H9 (cell line): ENCODE data around the gene XXYLT1. TPM values are rescaled to one million over a fixed set of nuclear protein-coding genes. Genes with fewer than 3 reads are reported as not detected.

ENCODE experiments used
- DNase-seq: peaks from one replicate; pipeline ENCODE4 v3.0.0-alpha.2; 2017
- H2AFZ ChIP-seq: one replicate; pipeline ENCODE4 v1.6.1; 2013; ENCODE audit warnings: mild to moderate bottlenecking, low read length, control low read depth, moderate library complexity
- H2AK5ac ChIP-seq: 2 replicates; pipeline ENCODE4 v1.6.1; 2013; ENCODE audit warnings: low read length, control low read depth, mixed read lengths; ENCODE audit not compliant: insufficient read length
- H2BK120ac ChIP-seq: one replicate; pipeline ENCODE4 v1.6.1; 2013; ENCODE audit warnings: low read depth, mild to moderate bottlenecking, low read length, control low read depth, inconsistent platforms; ENCODE audit not compliant: poor library complexity, severe bottlenecking
- H2BK12ac ChIP-seq: 2 replicates; pipeline ENCODE4 v1.6.1; 2013; ENCODE audit warnings: low read length, control low read depth, mixed read lengths, low read depth; ENCODE audit not compliant: insufficient read length
- H2BK15ac ChIP-seq: 2 replicates; pipeline ENCODE4 v1.6.1; 2013; ENCODE audit warnings: low read depth, low read length, control low read depth
- H2BK20ac ChIP-seq: one replicate; pipeline ENCODE4 v1.6.1; 2013; ENCODE audit warnings: low read depth, mild to moderate bottlenecking, low read length, control low read depth, inconsistent platforms; ENCODE audit not compliant: poor library complexity, severe bottlenecking
- H2BK5ac ChIP-seq: 2 replicates; pipeline ENCODE4 v1.6.1; 2013; ENCODE audit warnings: low read length, control low read depth, mixed read lengths; ENCODE audit not compliant: insufficient read length
- H3K14ac ChIP-seq: 2 replicates; pipeline ENCODE4 v1.6.1; 2013; ENCODE audit warnings: low read length, control low read depth; ENCODE audit not compliant: insufficient read depth
- H3K18ac ChIP-seq: 2 replicates; pipeline ENCODE4 v1.6.1; 2013; ENCODE audit warnings: low read depth, mild to moderate bottlenecking, mixed read lengths, low read length, control low read depth; ENCODE audit not compliant: insufficient read length
- H3K23ac ChIP-seq: 2 replicates; pipeline ENCODE4 v1.6.1; 2013; ENCODE audit warnings: low read length, control low read depth, mixed read lengths, low read depth; ENCODE audit not compliant: insufficient read length
- H3K23me2 ChIP-seq: 2 replicates; pipeline ENCODE4 v1.6.1; 2013; ENCODE audit warnings: low read depth, mild to moderate bottlenecking, mixed read lengths, low read length, control low read depth; ENCODE audit not compliant: insufficient read length, poor library complexity, severe bottlenecking
- H3K27ac ChIP-seq: 2 replicates; pipeline ENCODE4 v1.5.1; 2013; ENCODE audit warnings: low read length, control low read depth, mixed read lengths, low read depth; ENCODE audit not compliant: insufficient read length
- H3K27me3 ChIP-seq: 2 replicates; pipeline ENCODE4 v1.6.1; 2013; ENCODE audit warnings: low read length, control low read depth, inconsistent platforms; ENCODE audit not compliant: insufficient read depth
- H3K4ac ChIP-seq: 2 replicates; pipeline ENCODE4 v1.6.1; 2013; ENCODE audit warnings: low read depth, mild to moderate bottlenecking, control low read depth, inconsistent platforms, low read length, moderate library complexity
- H3K4me1 ChIP-seq: 2 replicates; pipeline ENCODE4 v1.6.1; 2013; ENCODE audit warnings: low read length, control low read depth, inconsistent platforms; ENCODE audit not compliant: insufficient read depth
- H3K4me2 ChIP-seq: 2 replicates; pipeline ENCODE4 v1.6.1; 2013; ENCODE audit warnings: low read length, control low read depth, mixed read lengths; ENCODE audit not compliant: insufficient read length, insufficient read depth
- H3K56ac ChIP-seq: 2 replicates; pipeline ENCODE4 v1.6.1; 2013; ENCODE audit warnings: low read depth, mild to moderate bottlenecking, mixed read lengths, low read length, control low read depth; ENCODE audit not compliant: insufficient read length
- H3K79me1 ChIP-seq: 2 replicates; pipeline ENCODE4 v1.6.1; 2013; ENCODE audit warnings: low read depth, mild to moderate bottlenecking, moderate library complexity, low read length, control low read depth, inconsistent platforms; ENCODE audit not compliant: insufficient read depth, poor library complexity, severe bottlenecking
- H3K79me2 ChIP-seq: 2 replicates; pipeline ENCODE4 v1.6.1; 2013; ENCODE audit warnings: low read length, control low read depth, inconsistent platforms; ENCODE audit not compliant: insufficient read depth
- H3K9ac ChIP-seq: 2 replicates; pipeline ENCODE4 v1.6.1; 2013; ENCODE audit warnings: low read length, control low read depth, mixed read lengths; ENCODE audit not compliant: insufficient read length; ENCODE audit errors: extremely low read depth
- H3K9me3 ChIP-seq: one replicate; pipeline ENCODE4 v1.6.1; 2013; ENCODE audit warnings: low read depth, low read length, inconsistent platforms; ENCODE audit not compliant: control insufficient read depth
- H3T11ph ChIP-seq: one replicate; pipeline ENCODE4 v1.6.1; 2013; ENCODE audit warnings: mild to moderate bottlenecking, low read length, control low read depth, inconsistent platforms
- H4K20me1 ChIP-seq: one replicate; pipeline ENCODE4 v1.6.1; 2013; ENCODE audit not compliant: control insufficient read depth, insufficient read length, insufficient read depth
- H4K5ac ChIP-seq: 2 replicates; pipeline ENCODE4 v1.6.1; 2013; ENCODE audit warnings: low read depth, mild to moderate bottlenecking, mixed read lengths, low read length, control low read depth; ENCODE audit not compliant: insufficient read length
- H4K8ac ChIP-seq: replicated peaks from 2 replicates; pipeline ENCODE4 v1.6.1; 2013; ENCODE audit warnings: low read length, control low read depth, mixed read lengths, low read depth; ENCODE audit not compliant: insufficient read length
- H4K91ac ChIP-seq: 2 replicates; pipeline ENCODE4 v1.6.1; 2013; ENCODE audit warnings: low read depth, mild to moderate bottlenecking, moderate library complexity, mixed read lengths, low read length, control low read depth; ENCODE audit not compliant: insufficient read length
- H3K27ac Mint-ChIP-seq, 3 experiments: 2 replicates in 2 of 3; 3 replicates in 1 of 3; pipeline ENCODE4 v1.8.0; 2020 to 2021; ENCODE audit warnings: mixed read lengths in 3 of 3, mild to moderate bottlenecking in 1 of 3, moderate library complexity in 1 of 3
- H3K27me3 Mint-ChIP-seq: 2 replicates; pipeline ENCODE4 v1.8.0; 2021; ENCODE audit warnings: low read depth, mild to moderate bottlenecking, moderate library complexity, mixed read lengths
- H3K36me3 Mint-ChIP-seq, 3 experiments: 2 replicates in 2 of 3; 3 replicates in 1 of 3; pipeline ENCODE4 v1.8.0; 2020 to 2021; ENCODE audit warnings: low read depth in 3 of 3, mixed read lengths in 3 of 3; ENCODE audit not compliant: insufficient read depth in 1 of 3
- H3K4me1 Mint-ChIP-seq, 2 experiments: 2 replicates each; pipeline ENCODE4 v1.8.0; 2020; ENCODE audit warnings: mixed read lengths in 2 of 2
- H3K4me3 Mint-ChIP-seq, 2 experiments: 2 replicates in 1 of 2; 3 replicates in 1 of 2; pipeline ENCODE4 v1.8.0; 2020 to 2021; ENCODE audit warnings: mild to moderate bottlenecking in 2 of 2, mixed read lengths in 2 of 2, moderate library complexity in 1 of 2
- H3K9me3 Mint-ChIP-seq, 2 experiments: 2 replicates in 1 of 2; 3 replicates in 1 of 2; pipeline ENCODE4 v1.8.0; 2020; ENCODE audit warnings: mild to moderate bottlenecking in 2 of 2, mixed read lengths in 2 of 2, moderate library complexity in 1 of 2
- WGBS: extraction: QIAGEN DNeasy Blood & Tissue Kit; methylation state at CpG from one replicate; pipeline ENCODE4 v1.1.7; 2013; ENCODE audit warnings: missing lambda C conversion rate, low lambda C conversion rate, mixed read lengths; ENCODE audit not compliant: insufficient read length; ENCODE audit errors: extremely low coverage; 5-methylcytosine and 5-hydroxymethylcytosine counted together
- total RNA-seq: library from RNA; stranded (reverse); gene quantifications from 2 replicates; pipeline ENCODE4 v1.2.1, GENCODE V29; 2021
- TF ChIP-seq, protein P1 (sequence below): fragments of 200-600 bp; sonication (generic); conservative IDR thresholded peaks from 3 replicates; pipeline ENCODE4 v1.8.0; 2021; ENCODE audit warnings: antibody characterized with exemption, mild to moderate bottlenecking

The XXYLT1 gene
- total RNA-seq, 1 experiment from 2014 or later = 22.7 TPM

- Histone ChIP-seq H2BK15ac (no peak overlapping the region), H3K14ac (no peak overlapping the region), H3K23ac (no peak overlapping the region), H3K79me1 (no peaks in the 10 kb centered on the region), H4K20me1 (no peaks in the 10 kb centered on the region), H2AK5ac (no peak overlapping the region), H3K56ac (no peak overlapping the region), H4K91ac (no peak overlapping the region), H3K27me3 (no peaks in the 10 kb centered on the region), H3K18ac (no peak overlapping the region), H2BK12ac (no peak overlapping the region), H2BK20ac (no peak overlapping the region), H3K4ac (no peak overlapping the region), H3K23me2 (no peaks in the 10 kb centered on the region), H3K4me2 (no peak overlapping the region), H3T11ph (no peak overlapping the region), H2BK5ac (no peak overlapping the region), H2BK120ac (no peak overlapping the region), H3K9me3 (no peaks in the 10 kb centered on the region), H3K79me2 (no peaks in the 10 kb centered on the region; the same call in 1 of the 2 replicates), H4K5ac (no peak overlapping the region), H3K9ac (no peak overlapping the region), H3K4me1 (peaks cover 5% of the 10 kb centered on the region; the same call in 1 of the 2 replicates), H4K8ac (no peak overlapping the region), H3K27ac (no peak overlapping the region), H2AFZ (no peak overlapping the region)
- Mint-ChIP-seq H3K4me3 (no peak overlapping the region), H3K4me1 (peaks cover 19 to 20% of the 10 kb centered on the region in 2 experiments), H3K36me3 (no peaks in the 10 kb centered on the region), H3K27me3 (no peaks in the 10 kb centered on the region; the same call in none of the 2 replicates), H3K27ac (no peak overlapping the region; a peak in 1 of 7 replicates), H3K9me3 (no peaks in the 10 kb centered on the region)
- TF ChIP-seq, protein P1, sequence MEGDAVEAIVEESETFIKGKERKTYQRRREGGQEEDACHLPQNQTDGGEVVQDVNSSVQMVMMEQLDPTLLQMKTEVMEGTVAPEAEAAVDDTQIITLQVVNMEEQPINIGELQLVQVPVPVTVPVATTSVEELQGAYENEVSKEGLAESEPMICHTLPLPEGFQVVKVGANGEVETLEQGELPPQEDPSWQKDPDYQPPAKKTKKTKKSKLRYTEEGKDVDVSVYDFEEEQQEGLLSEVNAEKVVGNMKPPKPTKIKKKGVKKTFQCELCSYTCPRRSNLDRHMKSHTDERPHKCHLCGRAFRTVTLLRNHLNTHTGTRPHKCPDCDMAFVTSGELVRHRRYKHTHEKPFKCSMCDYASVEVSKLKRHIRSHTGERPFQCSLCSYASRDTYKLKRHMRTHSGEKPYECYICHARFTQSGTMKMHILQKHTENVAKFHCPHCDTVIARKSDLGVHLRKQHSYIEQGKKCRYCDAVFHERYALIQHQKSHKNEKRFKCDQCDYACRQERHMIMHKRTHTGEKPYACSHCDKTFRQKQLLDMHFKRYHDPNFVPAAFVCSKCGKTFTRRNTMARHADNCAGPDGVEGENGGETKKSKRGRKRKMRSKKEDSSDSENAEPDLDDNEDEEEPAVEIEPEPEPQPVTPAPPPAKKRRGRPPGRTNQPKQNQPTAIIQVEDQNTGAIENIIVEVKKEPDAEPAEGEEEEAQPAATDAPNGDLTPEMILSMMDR = no peak
- DNase-seq = no peak
- no CpG with 5 or more reads among the region's 14 CpGs for whole genome bisulfite sequencing
Measured at GRCh38 chr3:195113536-195114425, 157.2 kb downstream of the XXYLT1 start.
